Measurements from ENCODE around the gene HAVCR1.
"Not testable (repeated sequence)": the region's sequence is repeated elsewhere in the genome, so short reads cannot be mapped to it uniquely, and the experiment has no call there.

DNA sequence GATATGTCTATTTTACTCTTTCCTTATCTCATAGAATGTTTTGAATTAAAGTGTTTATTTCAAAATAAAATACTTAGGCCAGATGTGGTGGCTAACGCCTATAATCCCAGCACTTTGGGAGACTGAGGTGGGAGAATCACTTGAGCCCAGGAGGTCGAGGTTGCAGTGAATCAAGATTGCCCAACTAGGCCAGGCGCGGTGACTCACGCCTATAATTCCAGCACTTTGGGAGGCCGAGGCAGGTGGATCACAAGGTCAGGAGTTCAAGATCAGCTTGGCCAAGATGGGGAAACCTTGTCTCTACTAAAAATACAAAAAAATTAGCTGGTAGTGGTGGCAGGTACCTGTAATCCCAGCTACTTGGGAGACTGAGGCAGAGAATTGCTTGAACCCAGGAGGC lies 2.1 kb downstream of the HAVCR1 start:
- TF ChIP-seq CTCF, POLR2A (IDR thresholded peaks at IDR 0.05): not testable (repeated sequence)

Data from prostate gland (tissue), 2 donors.